GM23248 (cell line): Measurements from ENCODE around the gene CFAP74. TPM values are rescaled to one million over a fixed set of nuclear protein-coding genes. Genes with fewer than 3 reads are reported as not detected.

Experiments used
- DNase-seq: peaks from one replicate; pipeline ENCODE4 v3.0.0-alpha.2; 2015
- H2AFZ ChIP-seq: fragments of 200-600 bp; sonication (generic); 2 replicates; pipeline ENCODE4 v1.6.1; 2016; ENCODE audit warnings: antibody characterized with exemption
- H3F3A ChIP-seq: fragments of 200-600 bp; sonication (generic); 2 replicates; pipeline ENCODE4 v1.6.1; 2016; ENCODE audit warnings: mild to moderate bottlenecking, antibody characterized with exemption, mixed run types; ENCODE audit not compliant: insufficient read depth
- H3K27ac ChIP-seq: fragments of 200-600 bp; sonication (generic); 2 replicates; pipeline ENCODE4 v1.5.1; 2016; ENCODE audit warnings: mild to moderate bottlenecking
- H3K27me3 ChIP-seq: fragments of 200-600 bp; sonication (generic); replicated peaks from 2 replicates; pipeline ENCODE4 v1.6.1; 2016; ENCODE audit warnings: mild to moderate bottlenecking; ENCODE audit not compliant: insufficient read depth
- H3K36me3 ChIP-seq: fragments of 200-600 bp; sonication (generic); 2 replicates; pipeline ENCODE4 v1.6.1; 2016; ENCODE audit warnings: low read depth, mild to moderate bottlenecking
- H3K4me1 ChIP-seq: fragments of 200-600 bp; sonication (generic); 2 replicates; pipeline ENCODE4 v1.6.1; 2016; ENCODE audit warnings: mild to moderate bottlenecking; ENCODE audit not compliant: insufficient read depth
- H3K4me2 ChIP-seq: fragments of 200-600 bp; sonication (generic); one replicate; pipeline ENCODE4 v1.6.1; 2016; ENCODE audit warnings: mild to moderate bottlenecking; ENCODE audit not compliant: unreplicated experiment
- H3K4me3 ChIP-seq: fragments of 200-600 bp; sonication (generic); 2 replicates; pipeline ENCODE4 v1.5.1; 2016; ENCODE audit warnings: mild to moderate bottlenecking
- H3K79me2 ChIP-seq: fragments of 200-600 bp; sonication (generic); 2 replicates; pipeline ENCODE4 v1.6.1; 2016; ENCODE audit warnings: mild to moderate bottlenecking; ENCODE audit not compliant: insufficient read depth
- H3K9ac ChIP-seq: fragments of 200-600 bp; sonication (generic); 2 replicates; pipeline ENCODE4 v1.6.1; 2016; ENCODE audit warnings: mild to moderate bottlenecking
- H3K9me2 ChIP-seq: fragments of 200-600 bp; sonication (generic); 2 replicates; pipeline ENCODE4 v1.6.1; 2016; ENCODE audit warnings: mixed run types, mild to moderate bottlenecking, moderate library complexity; ENCODE audit not compliant: insufficient read depth
- H3K9me3 ChIP-seq: fragments of 200-600 bp; sonication (generic); one replicate; pipeline ENCODE4 v1.6.1; 2017; ENCODE audit warnings: low read depth
- H4K20me1 ChIP-seq: fragments of 200-600 bp; sonication (generic); 2 replicates; pipeline ENCODE4 v1.6.0; 2016; ENCODE audit not compliant: insufficient read depth
- EZH2 ChIP-seq: fragments of 200-600 bp; sonication (generic); IDR thresholded peaks from 2 replicates; pipeline ENCODE4 v1.6.1; 2018; ENCODE audit warnings: antibody characterized with exemption, mild to moderate bottlenecking; ENCODE audit not compliant: insufficient read depth, poor library complexity, severe bottlenecking
- EZH2phosphoT487 ChIP-seq: fragments of 200-600 bp; sonication (generic); IDR thresholded peaks from 2 replicates; pipeline ENCODE4 v1.6.1; 2018; ENCODE audit warnings: antibody characterized with exemption, moderate library complexity, mild to moderate bottlenecking, low read depth; ENCODE audit not compliant: insufficient read depth
- WGBS, 2 experiments: methylation state at CpG; one replicate each; pipeline ENCODE4 v1.1.6; 2015 to 2017; ENCODE audit warnings: low lambda C conversion rate in 2 of 2, low coverage in 1 of 2; ENCODE audit errors: missing lambda C conversion rate in 2 of 2; 5-methylcytosine and 5-hydroxymethylcytosine counted together
- in situ Hi-C: fragments of 300-500 bp; cut with MboI; formaldehyde crosslinking; loops from 2 replicates; pipeline ENCODE4 v1.15.0; 2020
- polyA plus RNA-seq: library from polyadenylated mRNA; unstranded; fragments of >200 nt; fragmentation: Nextera tagmentation; extraction: Ambion mirVana; gene quantifications from 2 replicates; pipeline ENCODE4 v1.2.1, GENCODE V29; 2016
- total RNA-seq: library from RNA; depleted of rRNA; stranded (reverse); fragments of >200 nt; shearing (Covaris generic); gene quantifications from 2 replicates; pipeline ENCODE4 v1.2.3, GENCODE V29; 2014; rRNA removed

CFAP74 gene, protein sequence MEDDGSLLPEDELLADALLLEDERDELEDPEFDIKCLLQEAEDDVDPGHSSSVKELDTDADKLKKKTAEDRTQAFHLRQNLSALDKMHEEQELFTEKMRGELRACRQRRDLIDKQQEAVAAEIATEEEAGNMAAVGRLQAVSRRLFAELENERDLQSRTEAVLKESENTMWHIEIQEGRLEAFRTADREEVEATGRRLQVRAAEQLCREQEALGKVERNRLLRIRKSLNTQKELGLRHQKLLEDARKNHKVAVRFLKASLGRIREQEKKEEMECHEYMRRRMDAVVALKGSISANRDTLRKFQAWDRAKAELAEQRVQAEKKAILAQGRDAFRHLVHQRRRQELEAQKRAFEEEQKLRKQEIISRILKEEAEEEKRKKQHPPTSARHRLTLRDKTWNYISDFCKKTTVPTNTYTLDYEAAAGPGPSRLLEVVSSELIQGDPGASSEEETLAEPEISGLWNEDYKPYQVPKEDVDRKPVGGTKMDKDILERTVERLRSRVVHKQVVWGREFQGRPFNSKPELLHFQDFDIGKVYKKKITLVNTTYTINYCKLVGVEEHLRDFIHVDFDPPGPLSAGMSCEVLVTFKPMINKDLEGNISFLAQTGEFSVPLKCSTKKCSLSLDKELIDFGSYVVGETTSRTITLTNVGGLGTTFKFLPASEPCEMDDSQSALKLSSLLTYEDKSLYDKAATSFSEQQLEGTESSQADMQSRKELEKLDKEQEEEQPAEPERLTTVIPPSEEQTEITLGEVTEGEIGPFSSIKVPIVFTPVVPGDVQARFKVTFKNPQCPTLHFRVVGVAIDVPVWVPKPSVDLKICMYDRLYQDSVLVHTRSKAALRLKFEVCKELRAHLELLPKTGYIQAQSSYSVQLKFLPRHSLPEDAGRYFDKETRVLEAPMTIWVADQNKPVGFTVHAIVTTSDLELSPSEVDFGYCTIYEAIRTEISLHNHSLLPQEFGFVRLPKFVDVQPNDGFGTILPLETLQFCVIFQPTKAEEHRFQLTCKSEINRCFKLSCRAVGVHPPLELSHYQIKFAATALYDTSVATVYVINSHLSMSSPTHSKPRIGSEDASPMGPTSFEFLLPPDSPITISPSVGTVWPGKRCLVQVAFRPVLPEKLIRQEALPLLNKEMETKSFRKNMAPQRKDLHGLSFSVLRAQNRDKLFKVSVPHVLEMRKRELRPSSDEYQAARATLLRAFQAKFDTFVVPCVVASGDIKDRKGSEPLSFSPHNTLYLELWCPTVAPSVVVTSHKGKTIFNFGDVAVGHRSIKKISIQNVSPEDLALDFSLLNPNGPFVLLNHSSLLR (N-terminal part only)
- total RNA-seq (not detected in 2 replicates), polyA plus RNA-seq (not detected in 2 replicates)

DNA sequence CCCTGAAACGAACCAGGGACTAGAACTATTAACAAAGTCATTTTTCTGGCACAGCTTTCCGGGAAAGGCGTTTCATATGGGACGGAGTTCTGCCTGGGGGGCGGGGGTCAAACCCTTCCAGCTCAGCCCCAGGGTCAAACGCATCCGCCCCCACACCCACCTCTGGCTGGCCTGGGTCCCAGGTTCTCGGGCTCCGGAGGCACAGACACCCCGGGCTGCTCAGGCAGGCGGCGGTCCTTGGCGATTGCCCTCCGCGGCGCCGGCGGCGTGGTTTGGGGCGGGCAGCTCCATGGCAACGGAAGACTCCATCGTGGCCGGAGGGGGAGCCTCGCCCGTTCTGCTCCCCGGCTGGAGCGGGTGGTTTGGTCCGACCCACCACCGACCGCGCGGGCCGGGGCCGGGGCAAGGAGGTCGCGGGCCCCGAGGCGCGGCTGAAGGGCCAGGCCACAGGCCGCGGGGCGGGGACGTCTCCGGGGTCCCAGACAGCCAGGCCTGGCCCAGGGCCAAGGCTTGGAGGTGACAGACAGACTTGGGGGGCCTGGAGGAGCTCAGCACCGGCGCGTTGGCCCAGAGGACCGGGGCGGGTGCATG is at the start of gene CFAP74:
CFAP74 (minus strand) TSS at position 246 of the 591 bp plus-strand sequence. CDS start 12,830 bp downstream, outside the sequence.
- no peaks in the 10 kb centered on the region for H3K9me3 ChIP-seq
- 16% methylated on average over 36 to 41 of the region's 49 CpGs for WGBS, 2 experiments
- no peak within 1 kb of the TSS for H3K27ac ChIP-seq
- no peaks in the 10 kb centered on the region for H3K4me1 ChIP-seq
- no peak for TF ChIP-seq EZH2phosphoT487
- peak; percentile 38 for DNase-seq
- no peak within 1 kb of the TSS for H3K9ac ChIP-seq
- H2AFZ ChIP-seq, result no peak within 1 kb of the TSS
- no peaks in the 10 kb centered on the region for H3K79me2 ChIP-seq
- H3K4me2 ChIP-seq, result no peak within 1 kb of the TSS
- peaks cover 29% of the 10 kb centered on the region for H3K27me3 ChIP-seq
- H3F3A ChIP-seq, result no peaks in the 10 kb centered on the region
- no peaks in the 10 kb centered on the region for H3K9me2 ChIP-seq
- H4K20me1 ChIP-seq, result no peaks in the 10 kb centered on the region
- no peaks in the 10 kb centered on the region for H3K36me3 ChIP-seq
- in situ Hi-C loops, result no loop called here
- H3K4me3 ChIP-seq, result no peak within 1 kb of the TSS

DNA sequence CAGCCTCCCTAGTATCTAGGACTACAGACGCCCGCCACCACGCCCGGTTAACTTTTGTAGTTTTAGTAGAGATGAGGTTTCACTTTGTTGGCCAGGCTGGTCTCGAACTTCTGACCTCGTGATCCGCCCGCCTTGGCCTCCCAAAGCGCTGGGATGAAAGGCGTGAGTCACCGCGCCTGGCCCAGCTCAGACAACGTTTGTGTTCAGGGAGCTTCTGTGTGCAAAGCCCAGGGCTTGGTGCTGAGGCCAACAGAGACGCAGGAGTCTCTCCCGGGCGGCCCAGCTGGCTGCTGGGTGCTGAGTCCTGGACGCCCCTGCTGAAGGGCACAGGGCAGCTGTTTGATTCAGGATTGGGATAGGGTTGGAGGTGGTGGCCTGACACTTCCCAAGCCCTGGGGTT is 49.6 kb upstream of the CFAP74 start:
- Histone ChIP-seq H2AFZ (no peak overlapping the region), H3K4me1 (no peaks in the 10 kb centered on the region), H3K4me2 (no peak overlapping the region), H4K20me1 (no peaks in the 10 kb centered on the region), H3F3A (no peaks in the 10 kb centered on the region), H3K27me3 (peaks cover 32% of the 10 kb centered on the region), H3K79me2 (no peaks in the 10 kb centered on the region), H3K36me3 (no peaks in the 10 kb centered on the region), H3K9me2 (no peaks in the 10 kb centered on the region), H3K9ac (no peak overlapping the region), H3K9me3 (no peaks in the 10 kb centered on the region), H3K4me3 (no peak overlapping the region), H3K27ac (no peak overlapping the region)
- in situ Hi-C loops, result no loop called here
- no peak for DNase-seq
- 78 to 80% methylated on average over 17 of the region's 17 CpGs for WGBS, 2 experiments
- TF ChIP-seq EZH2phosphoT487, result no peak
- TF ChIP-seq EZH2, result no peak

DNA sequence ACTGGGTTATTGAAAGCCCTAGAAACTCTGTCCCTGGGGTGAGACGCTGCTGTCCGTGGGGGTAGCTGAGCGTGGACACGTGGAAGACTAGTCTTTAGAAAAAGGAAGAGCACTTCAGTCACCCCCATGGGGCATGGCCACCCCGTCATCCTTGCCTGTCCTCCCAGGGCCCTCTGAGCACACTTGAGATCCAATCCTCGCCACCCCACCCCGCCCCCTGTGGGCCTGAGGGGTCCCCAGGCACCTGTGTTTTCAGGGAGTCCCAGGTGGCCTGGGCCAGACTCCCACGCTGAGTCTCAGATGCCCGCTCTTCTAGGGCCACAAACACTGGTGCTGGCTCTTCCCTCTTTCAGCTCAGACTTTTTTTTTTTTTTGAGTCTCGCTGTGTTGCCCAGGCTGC is 49.2 kb upstream of the CFAP74 start:
- Histone ChIP-seq H3K9me2 (no peaks in the 10 kb centered on the region), H3K4me3 (no peak overlapping the region), H3F3A (no peaks in the 10 kb centered on the region), H4K20me1 (no peaks in the 10 kb centered on the region), H3K79me2 (no peaks in the 10 kb centered on the region), H3K4me2 (no peak overlapping the region), H3K9me3 (no peaks in the 10 kb centered on the region), H2AFZ (no peak overlapping the region), H3K27me3 (peaks cover 32% of the 10 kb centered on the region), H3K4me1 (no peaks in the 10 kb centered on the region), H3K9ac (no peak overlapping the region), H3K27ac (no peak overlapping the region), H3K36me3 (no peaks in the 10 kb centered on the region)
- WGBS, 2 experiments, result 75 to 84% methylated on average over 8 to 10 of the region's 10 CpGs
- in situ Hi-C loops, result no loop called here
- no peak for TF ChIP-seq EZH2phosphoT487
- no peak for TF ChIP-seq EZH2
- no peak for DNase-seq
